Kidney epithelial cell (primary cell): ENCODE results near the gene STAC. TPM values are rescaled to one million over a fixed set of nuclear protein-coding genes. Genes with fewer than 3 reads are reported as not detected.

ENCODE experiments used
- DNase-seq: peaks from one replicate; pipeline ENCODE4 v3.0.0-alpha.2; 2010; ENCODE audit warnings: low read depth
- H3K27me3 ChIP-seq: 2 replicates; pipeline ENCODE4 v1.6.0; 2011; ENCODE audit warnings: low read length; ENCODE audit not compliant: control insufficient read depth, insufficient read depth
- H3K36me3 ChIP-seq: 2 replicates; pipeline ENCODE4 v1.5.1; 2011; ENCODE audit warnings: low read length; ENCODE audit not compliant: control insufficient read depth, insufficient read depth
- H3K4me3 ChIP-seq: 2 replicates; pipeline ENCODE4 v1.5.1; 2011; ENCODE audit warnings: low read depth, mild to moderate bottlenecking, control low read depth, low read length
- total RNA-seq: library from RNA; depleted of rRNA; stranded (reverse); fragments of >200 nt; gene quantifications from 2 replicates; pipeline ENCODE4 v1.2.3, GENCODE V29; 2015
- TF ChIP-seq, protein P1 (sequence below): IDR thresholded peaks from 2 replicates; pipeline ENCODE4 v1.5.1; 2011; ENCODE audit warnings: mild to moderate bottlenecking, moderate library complexity, low read length, control low read depth, inconsistent platforms; ENCODE audit not compliant: insufficient read depth, poor library complexity, severe bottlenecking

Gene STAC
- total RNA-seq, 1 donor from 2014 or later: 15.3 TPM

DNA sequence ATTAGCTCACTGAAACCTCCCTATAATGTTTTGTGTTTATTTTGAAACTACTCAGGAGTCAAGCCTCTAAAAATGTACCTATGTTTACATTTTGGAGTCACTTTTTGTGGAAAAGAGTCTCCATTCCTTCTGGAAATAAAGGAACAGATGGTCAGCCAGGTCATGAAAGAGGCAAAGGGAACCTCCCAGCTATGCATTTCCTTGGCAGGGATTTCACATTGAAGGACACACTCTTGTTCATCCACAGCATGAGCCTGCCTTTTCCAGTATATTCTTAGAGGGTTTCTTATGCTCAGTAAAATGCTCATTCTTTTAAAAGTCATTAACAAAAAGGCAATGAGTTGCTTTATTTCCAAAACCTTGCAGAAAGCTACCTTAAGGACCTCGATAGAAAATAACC, 20.8 kb downstream of the STAC start:
- Histone ChIP-seq H3K27me3 (no peaks in the 10 kb centered on the region), H3K36me3 (no peaks in the 10 kb centered on the region), H3K4me3 (no peak overlapping the region)
- TF ChIP-seq, protein P1, sequence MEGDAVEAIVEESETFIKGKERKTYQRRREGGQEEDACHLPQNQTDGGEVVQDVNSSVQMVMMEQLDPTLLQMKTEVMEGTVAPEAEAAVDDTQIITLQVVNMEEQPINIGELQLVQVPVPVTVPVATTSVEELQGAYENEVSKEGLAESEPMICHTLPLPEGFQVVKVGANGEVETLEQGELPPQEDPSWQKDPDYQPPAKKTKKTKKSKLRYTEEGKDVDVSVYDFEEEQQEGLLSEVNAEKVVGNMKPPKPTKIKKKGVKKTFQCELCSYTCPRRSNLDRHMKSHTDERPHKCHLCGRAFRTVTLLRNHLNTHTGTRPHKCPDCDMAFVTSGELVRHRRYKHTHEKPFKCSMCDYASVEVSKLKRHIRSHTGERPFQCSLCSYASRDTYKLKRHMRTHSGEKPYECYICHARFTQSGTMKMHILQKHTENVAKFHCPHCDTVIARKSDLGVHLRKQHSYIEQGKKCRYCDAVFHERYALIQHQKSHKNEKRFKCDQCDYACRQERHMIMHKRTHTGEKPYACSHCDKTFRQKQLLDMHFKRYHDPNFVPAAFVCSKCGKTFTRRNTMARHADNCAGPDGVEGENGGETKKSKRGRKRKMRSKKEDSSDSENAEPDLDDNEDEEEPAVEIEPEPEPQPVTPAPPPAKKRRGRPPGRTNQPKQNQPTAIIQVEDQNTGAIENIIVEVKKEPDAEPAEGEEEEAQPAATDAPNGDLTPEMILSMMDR: no peak
- no peak for DNase-seq

DNA sequence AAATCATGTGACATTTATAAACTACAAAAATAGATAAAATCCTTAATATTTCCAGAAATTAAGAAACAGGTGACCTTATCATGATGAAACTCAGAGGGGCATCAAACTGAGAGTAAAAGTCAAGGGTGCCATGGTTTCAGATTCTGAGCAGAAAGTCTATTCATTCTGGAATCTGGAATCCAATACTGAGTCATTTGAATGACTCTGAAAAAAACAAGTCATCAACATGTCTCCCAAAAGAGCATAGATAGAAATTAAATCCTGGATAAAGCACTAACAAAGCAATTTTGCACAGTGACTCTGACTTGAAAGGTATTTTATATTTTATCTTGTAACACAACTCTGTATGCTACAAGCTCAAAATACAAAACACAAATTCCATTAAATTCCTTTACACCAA, 23.4 kb downstream of the STAC start:
- TF ChIP-seq, protein P1: no peak
- DNase-seq: no peak
- H3K36me3 ChIP-seq: no peaks in the 10 kb centered on the region
- H3K27me3 ChIP-seq: no peaks in the 10 kb centered on the region
- no peak overlapping the region for H3K4me3 ChIP-seq

DNA sequence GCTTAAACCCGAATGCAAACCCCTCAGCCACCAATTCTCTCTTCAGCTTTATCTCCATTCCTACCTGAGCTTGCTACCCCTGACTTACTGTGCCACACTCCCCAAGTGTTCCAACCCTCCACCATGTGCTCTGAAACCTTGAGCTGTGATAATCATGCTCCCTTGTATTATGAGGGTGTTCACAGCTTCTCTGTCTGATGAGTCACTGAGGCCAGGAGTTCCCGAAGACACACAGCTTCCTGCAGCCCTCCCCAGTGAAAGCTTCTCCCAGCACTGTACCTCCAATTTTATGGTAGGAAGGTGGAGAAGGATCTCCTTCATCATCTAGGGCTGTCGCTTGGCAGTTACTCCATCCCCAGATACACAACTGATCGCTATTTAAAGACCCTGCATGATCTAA, 24.9 kb downstream of the STAC start:
- Histone ChIP-seq H3K4me3 (no peak overlapping the region), H3K36me3 (no peaks in the 10 kb centered on the region), H3K27me3 (no peaks in the 10 kb centered on the region)
- DNase-seq: no peak
- TF ChIP-seq, protein P1: no peak

DNA sequence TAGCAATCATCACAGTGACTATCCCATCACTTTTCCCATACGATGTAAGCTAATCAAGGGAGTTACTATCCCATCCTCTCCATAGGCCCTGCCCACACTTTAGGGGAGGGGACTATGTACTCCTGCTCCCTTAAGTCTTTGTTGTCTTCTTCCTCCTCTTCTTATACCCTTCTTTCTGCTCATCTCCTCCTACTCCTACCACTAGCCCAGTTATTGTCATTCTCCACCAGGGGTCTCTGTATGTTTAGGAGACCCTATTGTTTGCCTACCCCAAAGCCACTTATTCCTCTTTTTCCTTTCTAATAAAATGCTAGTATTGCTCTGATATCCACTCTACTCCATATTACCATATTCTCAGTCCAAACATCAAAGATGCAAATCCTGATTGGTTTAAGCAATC, 27.8 kb downstream of the STAC start:
- no peak for DNase-seq
- Histone ChIP-seq H3K27me3 (no peaks in the 10 kb centered on the region), H3K4me3 (no peak overlapping the region), H3K36me3 (no peaks in the 10 kb centered on the region)
- TF ChIP-seq, protein P1: no peak

DNA sequence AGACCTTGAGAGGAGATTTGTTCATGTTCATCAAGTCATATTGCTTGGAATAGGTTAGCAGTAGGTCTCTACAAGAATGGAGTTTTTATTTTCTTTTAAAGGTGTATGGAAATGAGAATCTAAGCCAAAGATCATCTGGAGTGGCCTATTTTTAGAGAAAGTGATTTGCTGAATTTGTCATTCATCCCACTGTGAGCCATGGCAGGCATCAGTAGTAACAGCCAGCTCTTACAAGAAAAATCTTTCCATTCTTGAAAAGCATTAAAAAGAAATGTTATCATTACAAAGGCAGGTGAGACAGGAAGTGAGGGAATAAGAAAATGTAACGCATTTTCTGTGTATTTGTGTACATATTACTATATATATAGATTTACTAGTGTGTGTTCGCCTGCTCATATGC, 29.6 kb downstream of the STAC start:
- DNase-seq: no peak
- Histone ChIP-seq H3K36me3 (no peaks in the 10 kb centered on the region), H3K4me3 (no peak overlapping the region), H3K27me3 (no peaks in the 10 kb centered on the region)
- TF ChIP-seq, protein P1: no peak

DNA sequence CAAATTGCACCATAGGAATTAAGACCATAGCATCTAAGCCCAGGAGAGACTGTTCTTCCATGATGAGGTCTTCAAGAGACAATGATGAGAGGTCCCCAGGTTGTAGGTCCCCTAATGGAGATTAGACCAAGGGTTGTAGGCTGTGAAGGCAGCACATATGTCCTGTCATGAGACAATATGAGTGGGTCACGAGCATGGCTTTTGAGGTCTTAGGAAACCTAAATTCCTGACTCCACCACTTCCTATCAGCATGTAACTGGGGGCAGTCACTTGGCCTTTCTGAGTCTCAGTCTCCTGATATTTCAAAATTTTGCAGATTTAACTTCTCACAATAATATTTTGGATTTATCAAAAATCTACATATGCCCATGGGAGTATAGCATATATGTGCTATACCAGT, 31.3 kb downstream of the STAC start:
- DNase-seq: no peak
- no peak overlapping the region for H3K4me3 ChIP-seq
- no peaks in the 10 kb centered on the region for H3K36me3 ChIP-seq
- H3K27me3 ChIP-seq: no peaks in the 10 kb centered on the region
- TF ChIP-seq, protein P1: no peak
